Naive B cell (primary cell): ENCODE data around the gene YTHDF2. TPM values are rescaled to one million over a fixed set of nuclear protein-coding genes. Genes with fewer than 3 reads are reported as not detected.

Experiments
- ATAC-seq, 2 donors: fragments of 150-1000 bp; cut with Tn5 transposase; 2 replicates each; pipeline ENCODE4 v1.10.0; 2021; ENCODE audit warnings: low read depth in 2 of 2, mild to moderate bottlenecking in 2 of 2, moderate library complexity in 2 of 2
- DNase-seq: peaks from one replicate; pipeline ENCODE4 v3.0.0; 2022
- H3K27ac Mint-ChIP-seq, 6 donors: one replicate each; pipeline ENCODE4 v1.8.0; 2020 to 2022; ENCODE audit warnings: mild to moderate bottlenecking in 6 of 6, mixed read lengths in 6 of 6, moderate library complexity in 5 of 6, inconsistent platforms in 2 of 6
- H3K27me3 Mint-ChIP-seq, 3 donors: one replicate each; pipeline ENCODE4 v1.8.0; 2021 to 2022; ENCODE audit warnings: mixed read lengths in 3 of 3, mild to moderate bottlenecking in 1 of 3
- H3K36me3 Mint-ChIP-seq, 2 donors: one replicate each; pipeline ENCODE4 v1.8.0; 2020 to 2022; ENCODE audit warnings: mixed read lengths in 2 of 2, inconsistent platforms in 1 of 2, mild to moderate bottlenecking in 1 of 2
- H3K4me1 Mint-ChIP-seq, 3 donors: one replicate each; pipeline ENCODE4 v1.8.0; 2020 to 2022; ENCODE audit warnings: mixed read lengths in 3 of 3, inconsistent platforms in 1 of 3, mild to moderate bottlenecking in 1 of 3, moderate library complexity in 1 of 3
- H3K4me3 Mint-ChIP-seq, 8 donors: one replicate each; pipeline ENCODE4 v1.8.0; 2020 to 2022; ENCODE audit warnings: mild to moderate bottlenecking in 8 of 8, mixed read lengths in 8 of 8, moderate library complexity in 8 of 8, inconsistent platforms in 2 of 8
- H3K9me3 Mint-ChIP-seq, 7 donors: one replicate each; pipeline ENCODE4 v1.8.0; 2020 to 2022; ENCODE audit warnings: mixed read lengths in 7 of 7, mild to moderate bottlenecking in 5 of 7, inconsistent platforms in 2 of 7, moderate library complexity in 1 of 7
- polyA plus RNA-seq, 6 donors: library from polyadenylated mRNA; unstranded; fragments of 300-500 nt; fragmentation: Illumina TruSeq; gene quantifications; one replicate each; pipeline ENCODE4 v1.2.3, GENCODE V29; 2021; ENCODE audit warnings: low read depth in 6 of 6

Gene YTHDF2
- polyA plus RNA-seq, 6 donors from 2014 or later: 114 to 195 (median 133) TPM

DNA sequence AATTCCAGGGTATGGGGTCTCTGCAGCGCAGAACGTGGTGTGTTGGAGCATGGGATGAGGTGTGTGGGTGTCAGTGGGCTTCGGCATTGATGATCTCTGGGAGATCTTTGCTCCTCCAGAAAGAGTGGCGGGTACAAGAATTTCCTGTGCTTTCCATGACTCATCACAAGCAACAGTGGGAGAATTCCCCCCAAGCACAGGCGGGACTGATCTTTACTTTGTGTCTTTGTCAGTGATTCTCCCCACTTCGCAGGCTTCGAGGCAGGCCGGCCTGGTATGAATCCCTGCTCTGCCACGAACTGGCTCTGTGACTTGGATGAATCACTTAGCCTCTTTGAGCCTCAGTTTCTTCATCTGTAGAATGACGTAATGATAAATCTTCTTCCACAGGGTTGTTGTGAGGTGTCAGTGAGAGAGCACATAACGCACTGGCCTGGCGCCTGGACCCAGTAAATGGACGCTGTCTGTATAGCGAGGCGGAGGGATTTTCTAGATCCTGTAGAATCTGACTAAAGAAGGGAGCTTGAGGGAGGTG lies 77.3 kb downstream of the YTHDF2 start:
- Mint-ChIP-seq H3K9me3 (peaks cover 0 to 3% (median 0%) of the 10 kb centered on the region in 7 donors), H3K27ac (peak overlapping the region in 1 of 6 donors; percentile 39), H3K36me3 (no peaks in the 10 kb centered on the region), H3K27me3 (peaks cover 40 to 78% (median 78%) of the 10 kb centered on the region in 3 donors), H3K4me1 (peaks cover 0 to 8% (median 0%) of the 10 kb centered on the region in 3 donors), H3K4me3 (no peak overlapping the region)
- no peak for DNase-seq
- no peak for ATAC-seq

DNA sequence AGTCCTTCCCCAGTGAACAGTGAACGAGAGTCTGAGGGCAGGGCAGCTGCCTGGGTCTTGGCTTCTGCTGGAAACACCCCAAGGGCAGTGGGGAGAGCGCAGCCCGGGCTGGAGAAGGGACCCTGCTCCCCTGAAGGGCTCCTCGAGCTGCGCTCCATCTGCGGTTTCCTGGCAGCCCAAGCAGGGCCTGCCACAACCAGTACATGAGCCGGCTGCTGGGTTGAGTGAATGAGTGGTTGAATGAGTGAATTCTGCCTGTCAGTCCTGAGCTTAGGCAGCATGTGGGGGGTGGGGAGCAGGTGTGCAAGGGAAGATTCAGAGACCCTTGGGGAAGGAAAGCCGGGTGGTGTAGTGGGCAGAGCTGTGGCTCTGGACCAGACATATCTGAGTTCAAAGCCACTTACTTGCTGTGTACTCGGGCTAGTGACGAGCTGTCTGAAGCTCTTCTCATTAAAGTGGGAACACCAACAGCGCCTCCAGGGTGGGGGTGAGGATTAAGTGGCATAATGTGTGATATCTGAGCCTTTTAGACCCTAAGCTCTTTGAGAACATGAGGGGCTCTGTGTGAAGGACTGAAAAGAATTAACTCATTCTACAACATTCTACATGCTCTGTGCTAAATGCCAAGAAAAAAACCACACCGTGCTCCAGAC lies 78.9 kb downstream of the YTHDF2 start:
- Mint-ChIP-seq H3K4me3 (peak overlapping the region in 1 of 8 donors; percentile 5), H3K27ac (no peak overlapping the region), H3K4me1 (peaks cover 0 to 8% (median 0%) of the 10 kb centered on the region in 3 donors), H3K9me3 (peaks cover 0 to 3% (median 0%) of the 10 kb centered on the region in 7 donors), H3K27me3 (peaks cover 33 to 70% (median 69%) of the 10 kb centered on the region in 3 donors), H3K36me3 (no peaks in the 10 kb centered on the region)
- ATAC-seq (no peak), DNase-seq (no peak)

DNA sequence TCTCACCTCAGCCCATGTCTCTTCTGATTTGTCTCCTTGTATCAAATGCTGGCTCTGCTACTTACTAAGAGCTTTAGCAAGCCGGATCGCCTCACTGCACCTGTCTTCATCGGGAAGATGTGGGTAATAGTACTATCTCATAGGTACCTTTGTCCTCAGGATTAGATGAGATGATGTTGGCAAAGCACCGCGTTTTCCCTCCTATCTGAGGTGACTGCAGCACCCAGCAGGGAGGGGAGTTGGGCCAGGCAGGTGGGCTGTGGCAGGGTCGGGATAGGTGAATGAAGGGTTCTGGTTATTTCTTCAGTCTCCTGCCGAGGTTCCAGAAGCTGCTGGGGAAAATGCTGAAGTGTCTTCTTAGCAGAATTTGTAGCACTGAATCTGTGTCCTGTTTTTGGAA lies 80.4 kb downstream of the YTHDF2 start:
- Mint-ChIP-seq H3K36me3 (no peaks in the 10 kb centered on the region), H3K4me3 (no peak overlapping the region), H3K4me1 (peaks cover 0 to 4% (median 0%) of the 10 kb centered on the region in 3 donors), H3K27me3 (peaks cover 23 to 60% (median 57%) of the 10 kb centered on the region in 3 donors), H3K9me3 (peaks cover 0 to 3% (median 0%) of the 10 kb centered on the region in 7 donors), H3K27ac (peak overlapping the region in 1 of 6 donors; percentile 43)
- ATAC-seq (no peak), DNase-seq (no peak)

DNA sequence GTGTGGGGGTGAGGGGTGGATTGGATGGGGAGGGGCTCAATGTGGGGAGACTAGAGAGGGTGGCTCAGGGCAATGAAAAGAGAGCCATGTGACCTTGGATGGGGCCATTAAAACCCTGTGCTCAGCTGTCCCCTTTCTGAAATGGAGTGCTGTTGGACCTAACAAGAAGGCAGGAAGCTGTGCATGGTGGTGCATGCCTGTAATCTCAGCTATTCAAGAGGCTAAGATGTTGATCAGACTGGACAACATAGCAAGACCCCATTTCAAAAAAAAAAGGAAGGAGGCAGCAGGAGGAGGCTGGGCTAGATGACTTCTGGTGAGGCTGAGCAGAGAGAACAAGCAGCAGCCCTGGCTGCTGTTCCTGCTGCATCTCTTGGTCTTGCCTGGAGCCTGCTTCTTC lies 82.3 kb downstream of the YTHDF2 start:
- Mint-ChIP-seq H3K9me3 (peaks cover 0 to 3% (median 0%) of the 10 kb centered on the region in 7 donors), H3K27me3 (peaks cover 15 to 44% (median 40%) of the 10 kb centered on the region in 3 donors), H3K36me3 (no peaks in the 10 kb centered on the region), H3K27ac (no peak overlapping the region), H3K4me3 (no peak overlapping the region), H3K4me1 (no peaks in the 10 kb centered on the region)
- no peak for ATAC-seq
- no peak for DNase-seq

Other genes starting within 250 kb of the YTHDF2 start
- 10 to 100 TPM in 3 of 6 donors, 1 to 10 TPM in 3; 3.8 to 12.2 (median 9.5) TPM for gene RCC1, start 230.9 kb upstream of the YTHDF2 start, polyA plus RNA-seq
- 10 to 100 TPM in 5 of 6 donors, 1 to 10 TPM in 1; 9.8 to 30.7 (median 25.9) TPM for gene TRNAU1AP, start 183.9 kb upstream of the YTHDF2 start, polyA plus RNA-seq
- under 1 TPM in 1 of 6 donors, not detected in 5; 0.53 TPM for gene RAB42, start 144.7 kb upstream of the YTHDF2 start, polyA plus RNA-seq
- gene TAF12, start 93.9 kb upstream of the YTHDF2 start, polyA plus RNA-seq: 10 to 100 TPM; 32.3 to 50.4 (median 47.6) TPM
- not detected for gene RNU11, start 88.3 kb upstream of the YTHDF2 start, polyA plus RNA-seq
- gene GMEB1, start 68.2 kb upstream of the YTHDF2 start, polyA plus RNA-seq: 10 to 100 TPM; 10.8 to 27.2 (median 20.4) TPM
- gene OPRD1, start 75.2 kb downstream of the YTHDF2 start, polyA plus RNA-seq: under 1 TPM in 5 of 6 donors, not detected in 1; 0.03 to 0.07 (median 0.05) TPM
- gene EPB41, start 177.6 kb downstream of the YTHDF2 start, polyA plus RNA-seq: 10 to 100 TPM; 46.6 to 72.0 (median 62.5) TPM